Breast epithelium (tissue), 3 donors: ENCODE measurements around the gene IMP3.

Experiments used
- POLR2A ChIP-seq: fragments of 450-650 bp; IDR thresholded peaks from one replicate; pipeline ENCODE4 v1.6.1; 2016; ENCODE audit warnings: antibody characterized with exemption, mild to moderate bottlenecking, moderate library complexity
- POLR2AphosphoS5 ChIP-seq, 3 donors: sonication (generic); formaldehyde crosslinking; IDR thresholded peaks; one replicate each; pipeline ENCODE4 v1.6.1; 2017; ENCODE audit warnings: antibody characterized with exemption in 3 of 3
- TF ChIP-seq, protein P1 (sequence below), 3 donors: fragments of 450-650 bp; IDR thresholded peaks; one replicate each; pipeline ENCODE4 v1.5.1; 2016 to 2017; ENCODE audit warnings: antibody characterized with exemption in 3 of 3, mild to moderate bottlenecking in 3 of 3, moderate library complexity in 3 of 3

DNA sequence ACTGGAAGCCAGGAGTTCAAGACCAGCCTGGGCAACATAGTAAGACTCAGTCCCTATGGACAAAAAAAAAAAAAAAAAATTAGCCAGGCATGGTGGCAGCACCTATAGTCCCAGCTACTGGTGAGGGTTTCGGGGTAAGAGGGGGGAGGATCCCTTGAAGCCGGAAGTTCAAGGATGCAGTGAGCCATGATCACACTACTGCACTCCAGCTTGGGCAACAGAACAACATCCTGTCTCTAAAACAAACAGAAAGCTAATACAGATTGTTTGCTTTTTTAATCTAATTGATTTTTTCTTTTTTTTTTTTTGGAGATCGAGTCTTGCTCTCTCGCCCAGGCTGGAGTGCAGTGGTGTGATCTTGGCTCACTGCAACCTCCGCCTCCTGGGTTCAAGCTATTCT, 1.6 kb upstream of the IMP3 start:
- TF ChIP-seq POLR2A (no peak), POLR2AphosphoS5 (IDR thresholded peaks at IDR 0.05) (no peak)
- TF ChIP-seq, protein P1, sequence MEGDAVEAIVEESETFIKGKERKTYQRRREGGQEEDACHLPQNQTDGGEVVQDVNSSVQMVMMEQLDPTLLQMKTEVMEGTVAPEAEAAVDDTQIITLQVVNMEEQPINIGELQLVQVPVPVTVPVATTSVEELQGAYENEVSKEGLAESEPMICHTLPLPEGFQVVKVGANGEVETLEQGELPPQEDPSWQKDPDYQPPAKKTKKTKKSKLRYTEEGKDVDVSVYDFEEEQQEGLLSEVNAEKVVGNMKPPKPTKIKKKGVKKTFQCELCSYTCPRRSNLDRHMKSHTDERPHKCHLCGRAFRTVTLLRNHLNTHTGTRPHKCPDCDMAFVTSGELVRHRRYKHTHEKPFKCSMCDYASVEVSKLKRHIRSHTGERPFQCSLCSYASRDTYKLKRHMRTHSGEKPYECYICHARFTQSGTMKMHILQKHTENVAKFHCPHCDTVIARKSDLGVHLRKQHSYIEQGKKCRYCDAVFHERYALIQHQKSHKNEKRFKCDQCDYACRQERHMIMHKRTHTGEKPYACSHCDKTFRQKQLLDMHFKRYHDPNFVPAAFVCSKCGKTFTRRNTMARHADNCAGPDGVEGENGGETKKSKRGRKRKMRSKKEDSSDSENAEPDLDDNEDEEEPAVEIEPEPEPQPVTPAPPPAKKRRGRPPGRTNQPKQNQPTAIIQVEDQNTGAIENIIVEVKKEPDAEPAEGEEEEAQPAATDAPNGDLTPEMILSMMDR (IDR thresholded peaks at IDR 0.05), result no peak
